GM13977 (cell line): ENCODE data around the gene RSRC1.

Experiments used
- DNase-seq: peaks from one replicate; pipeline ENCODE4 v3.0.0; 2012; ENCODE audit warnings: low spot score
- in situ Hi-C: fragments of 300-500 bp; cut with MboI; formaldehyde crosslinking; loops from one replicate; pipeline ENCODE4 v1.12.0; 2022; ENCODE audit warnings: low sequenced_read_pairs, low pct_unique_long_range_greater_than_20kb, mixed read lengths, inconsistent platforms; ENCODE audit not compliant: unreplicated experiment
- TF ChIP-seq, protein P1 (sequence below): IDR thresholded peaks from 2 replicates; pipeline ENCODE4 v1.5.1; 2012; ENCODE audit warnings: mild to moderate bottlenecking, control low read depth; ENCODE audit not compliant: insufficient read depth; ENCODE audit errors: extremely low read depth, missing control alignments

Gene RSRC1

DNA sequence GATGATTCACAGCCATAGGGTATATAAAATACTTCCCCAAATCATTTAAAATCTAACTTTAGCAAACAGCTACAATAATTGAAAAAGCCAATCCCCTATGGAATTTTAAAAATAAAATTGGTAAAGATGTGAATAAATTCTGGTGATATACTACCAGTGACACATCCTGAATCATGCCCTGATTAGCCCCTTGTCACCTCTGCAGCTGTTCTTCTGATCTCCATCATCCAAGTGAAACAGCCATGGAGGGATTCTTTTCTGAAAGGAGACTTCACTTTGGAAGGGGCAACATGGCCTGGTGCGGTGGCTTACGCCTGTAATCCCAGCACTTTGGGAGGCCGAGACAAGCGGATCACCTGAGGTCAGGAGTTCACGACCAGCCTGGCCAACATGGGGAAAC is 345.5 kb downstream of the RSRC1 start:
- no peak for DNase-seq
- TF ChIP-seq, protein P1, sequence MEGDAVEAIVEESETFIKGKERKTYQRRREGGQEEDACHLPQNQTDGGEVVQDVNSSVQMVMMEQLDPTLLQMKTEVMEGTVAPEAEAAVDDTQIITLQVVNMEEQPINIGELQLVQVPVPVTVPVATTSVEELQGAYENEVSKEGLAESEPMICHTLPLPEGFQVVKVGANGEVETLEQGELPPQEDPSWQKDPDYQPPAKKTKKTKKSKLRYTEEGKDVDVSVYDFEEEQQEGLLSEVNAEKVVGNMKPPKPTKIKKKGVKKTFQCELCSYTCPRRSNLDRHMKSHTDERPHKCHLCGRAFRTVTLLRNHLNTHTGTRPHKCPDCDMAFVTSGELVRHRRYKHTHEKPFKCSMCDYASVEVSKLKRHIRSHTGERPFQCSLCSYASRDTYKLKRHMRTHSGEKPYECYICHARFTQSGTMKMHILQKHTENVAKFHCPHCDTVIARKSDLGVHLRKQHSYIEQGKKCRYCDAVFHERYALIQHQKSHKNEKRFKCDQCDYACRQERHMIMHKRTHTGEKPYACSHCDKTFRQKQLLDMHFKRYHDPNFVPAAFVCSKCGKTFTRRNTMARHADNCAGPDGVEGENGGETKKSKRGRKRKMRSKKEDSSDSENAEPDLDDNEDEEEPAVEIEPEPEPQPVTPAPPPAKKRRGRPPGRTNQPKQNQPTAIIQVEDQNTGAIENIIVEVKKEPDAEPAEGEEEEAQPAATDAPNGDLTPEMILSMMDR, result no peak
- in situ Hi-C loops, result no loop called here

DNA sequence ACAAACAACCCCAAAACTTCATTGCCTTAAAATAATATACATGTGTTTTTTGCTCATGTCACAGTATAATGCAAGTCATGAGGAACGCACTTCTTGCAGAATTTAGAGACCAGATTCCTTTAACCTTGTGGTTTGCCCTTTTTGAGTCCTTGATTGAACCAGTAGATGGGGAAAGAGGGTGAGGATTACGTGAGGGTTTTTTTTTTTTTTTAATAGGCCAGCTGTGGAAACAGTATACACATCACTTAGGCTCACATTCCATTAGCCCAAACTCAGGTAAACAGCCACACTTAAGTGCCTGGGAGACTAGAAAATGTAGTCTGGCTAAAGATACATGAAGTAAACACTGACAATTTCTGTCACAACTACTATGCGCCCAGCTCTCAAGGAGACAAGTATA is 346.2 kb downstream of the RSRC1 start:
- in situ Hi-C loops, result no loop called here

DNA sequence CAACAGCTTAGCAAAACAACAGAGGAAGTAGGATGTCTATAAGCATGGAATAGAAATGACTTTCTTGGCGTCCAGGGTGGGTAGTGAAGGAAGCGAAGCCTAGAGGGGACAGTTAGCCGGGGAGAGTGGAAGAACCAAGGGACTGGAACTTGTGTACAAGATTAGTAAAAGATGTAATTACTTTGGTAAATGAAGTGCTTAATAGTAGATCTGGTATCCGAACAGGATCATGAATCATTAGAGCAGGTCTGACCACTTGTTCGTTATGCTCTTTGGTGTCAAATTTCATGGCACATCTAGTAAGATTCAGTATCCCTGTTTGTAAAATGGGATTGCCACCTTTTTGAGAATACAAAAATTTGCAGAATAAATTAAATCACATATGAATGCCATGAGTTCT is 348.6 kb downstream of the RSRC1 start:
- no peak for DNase-seq
- in situ Hi-C loops, result no loop called here
- TF ChIP-seq, protein P1, result no peak

More for the DNA sequence above, 346.2 kb downstream of the RSRC1 start:
- TF ChIP-seq, protein P1, result no peak
- DNase-seq, result no peak

DNA sequence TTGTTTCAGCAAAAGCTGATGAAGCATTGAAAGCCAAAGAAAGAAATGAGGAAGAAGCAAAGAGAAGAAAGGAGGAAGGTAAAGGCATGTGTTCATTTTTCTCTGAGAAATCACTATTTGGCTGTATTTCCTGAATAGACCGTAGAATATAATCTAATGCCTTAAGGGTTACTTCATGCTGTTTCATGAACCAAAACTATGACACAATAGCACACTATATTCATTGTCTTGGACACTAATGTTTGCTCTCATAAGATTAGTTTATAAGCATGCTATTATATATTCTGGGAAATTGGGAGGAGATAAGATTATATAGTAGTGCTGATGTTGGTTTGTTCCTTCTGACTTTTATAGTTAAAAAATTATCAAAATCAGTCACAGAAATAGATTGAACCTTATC is 351.0 kb downstream of the RSRC1 start:
- DNase-seq, result no peak
- in situ Hi-C loops, result no loop called here
- TF ChIP-seq, protein P1, result no peak

DNA sequence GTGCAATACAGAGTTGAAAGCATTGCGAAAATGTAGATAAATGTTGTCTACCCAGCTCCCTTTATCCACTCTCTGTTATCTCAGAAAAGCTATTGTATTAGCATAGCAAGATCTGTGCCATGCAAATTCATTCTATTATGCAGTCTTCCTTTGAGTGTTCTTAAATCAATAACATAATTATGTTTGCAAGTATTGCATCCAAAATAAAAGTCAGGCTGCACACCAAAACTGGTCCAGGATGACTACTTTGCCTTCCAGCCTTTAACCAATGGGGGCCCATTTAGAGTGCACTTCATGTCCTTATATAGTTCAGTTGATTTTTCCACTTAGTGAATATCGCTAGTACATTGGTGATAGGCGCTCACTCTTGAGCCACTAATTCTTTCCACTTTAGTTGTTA is 353.7 kb downstream of the RSRC1 start:
- DNase-seq, result no peak
- TF ChIP-seq, protein P1, result no peak
- in situ Hi-C loops, result no loop called here

DNA sequence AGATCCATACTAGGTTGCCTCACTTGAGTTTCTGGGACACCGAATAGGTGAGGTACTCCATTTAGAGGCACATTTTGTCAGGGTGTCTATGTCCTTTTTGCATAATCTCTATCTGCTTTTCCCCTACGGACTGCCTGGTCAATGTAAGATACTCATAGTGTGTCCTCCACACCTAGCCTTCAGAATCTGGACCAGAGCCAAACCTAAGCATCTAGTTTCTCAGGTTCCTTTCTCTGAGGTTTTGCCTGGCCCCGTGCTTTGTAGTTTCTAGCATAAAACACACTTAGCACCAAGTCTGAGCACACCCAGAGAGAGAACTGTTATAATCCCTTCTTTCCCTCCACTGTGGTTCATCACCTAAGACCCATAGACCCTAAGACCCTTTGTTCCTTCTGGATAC is 355.2 kb downstream of the RSRC1 start:
- TF ChIP-seq, protein P1, result no peak
- DNase-seq, result no peak
- in situ Hi-C loops, result no loop called here
